ENCODE data around the gene SRBD1.
A peak's percentile ranks its signal among the peaks of the same experiment; 100 is the strongest.

The SRBD1 gene

GRCh38 chr2:45596761-45597160 lies 14.3 kb downstream of the SRBD1 start:
- DNase-seq (ENCODE audit: low spot score): no peak

GRCh38 chr2:45595721-45596435 lies 15.2 kb downstream of the SRBD1 start:
- peak; percentile 34 for DNase-seq (ENCODE audit: low spot score)

DNA sequence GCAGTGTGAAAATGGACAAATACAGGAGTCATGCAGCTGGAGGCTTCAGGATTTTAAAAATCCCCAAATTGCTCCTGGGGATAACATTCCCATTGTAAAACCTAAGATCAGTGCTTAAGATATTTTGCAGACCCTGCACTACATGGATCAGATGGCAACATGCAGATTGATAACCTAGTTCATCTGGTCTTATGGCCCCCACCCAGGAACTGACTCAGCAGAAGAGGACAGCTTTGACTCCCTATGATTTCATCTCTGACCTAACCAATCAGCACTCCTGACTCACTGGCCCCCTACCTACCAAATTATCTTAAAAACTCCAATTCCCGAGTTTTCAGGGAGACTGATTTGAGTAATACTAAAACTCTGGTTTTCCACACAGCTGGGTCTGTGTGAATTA lies 20.0 kb downstream of the SRBD1 start:
- no peak for DNase-seq (ENCODE audit: low spot score)

GRCh38 chr2:45588158-45588829 lies 22.8 kb downstream of the SRBD1 start:
- no peak for DNase-seq (ENCODE audit: low spot score)

- DNase-seq (ENCODE audit: low spot score): no peak
Measured at GRCh38 chr2:45586600-45586999, 24.5 kb downstream of the SRBD1 start.

- peak; percentile 50 for DNase-seq (ENCODE audit: low spot score)
Measured at GRCh38 chr2:45585267-45585861, 25.7 kb downstream of the SRBD1 start.

- DNase-seq (ENCODE audit: low spot score): no peak
Measured at GRCh38 chr2:45583977-45584376, 27.1 kb downstream of the SRBD1 start.

DNA sequence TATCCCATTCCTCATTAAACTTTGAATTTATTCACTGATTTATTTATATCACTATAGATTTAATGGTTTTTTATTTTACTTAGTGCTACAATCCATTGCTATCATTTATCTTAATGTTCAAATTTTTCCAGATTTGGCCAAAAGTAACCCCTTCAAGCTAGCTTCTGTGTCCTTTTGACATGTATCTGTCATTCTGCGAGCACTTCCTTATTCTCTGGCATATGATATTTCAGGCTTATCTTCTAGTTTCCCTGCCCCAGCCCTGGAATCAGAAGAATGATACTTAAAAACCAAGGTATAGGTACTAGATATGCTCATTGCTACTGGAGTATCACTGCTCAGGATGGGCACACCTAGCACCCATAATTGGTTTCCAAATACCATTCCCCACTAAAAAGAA lies 28.5 kb downstream of the SRBD1 start:
- DNase-seq (ENCODE audit: low spot score): no peak

- DNase-seq (ENCODE audit: low spot score): peak; percentile 22
Measured at GRCh38 chr2:45578056-45578843, 32.8 kb downstream of the SRBD1 start.

DNA sequence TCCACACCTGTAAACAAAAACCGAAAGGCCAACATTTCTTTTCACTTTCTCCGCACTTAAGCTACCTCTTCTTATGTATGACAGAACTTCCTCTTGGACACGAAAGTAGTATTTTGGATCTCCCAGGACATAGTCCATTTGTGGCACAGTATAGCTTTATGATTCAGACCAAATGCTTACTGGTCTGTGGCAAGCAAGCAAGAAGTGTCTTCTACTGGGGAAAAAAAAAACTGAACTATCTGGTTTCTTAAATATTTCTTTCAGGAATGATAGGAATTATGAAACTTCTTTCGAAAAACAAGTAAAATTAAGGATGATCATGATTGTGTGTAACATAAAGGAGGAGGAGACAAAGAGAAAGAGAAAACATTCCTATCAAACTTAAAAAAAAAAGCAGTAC lies 33.6 kb downstream of the SRBD1 start:
- no peak for DNase-seq (ENCODE audit: low spot score)

- DNase-seq (ENCODE audit: low spot score): no peak
Measured at GRCh38 chr2:45575881-45576280, 35.2 kb downstream of the SRBD1 start.

- no peak for DNase-seq (ENCODE audit: low spot score)
Measured at GRCh38 chr2:45572979-45573378, 38.1 kb downstream of the SRBD1 start.

DNA sequence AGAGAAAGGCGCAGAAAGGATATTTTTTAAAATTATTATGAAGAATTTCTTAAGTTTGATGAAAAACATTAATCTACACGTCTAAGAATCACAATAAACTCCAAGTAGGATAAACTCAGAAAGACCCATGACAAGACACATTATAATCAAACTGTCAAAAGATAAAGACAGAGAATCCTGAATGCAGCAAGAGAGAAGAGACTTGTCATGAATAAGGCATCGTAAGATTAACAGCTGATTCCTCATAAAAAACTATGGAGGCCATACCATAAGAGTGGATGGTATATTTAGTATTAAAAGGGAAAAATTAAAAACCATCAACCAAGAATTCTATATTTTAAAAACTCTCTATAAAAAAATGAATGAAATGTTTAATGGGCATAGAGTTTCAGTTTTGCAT lies 39.1 kb downstream of the SRBD1 start:
- DNase-seq (ENCODE audit: low spot score): no peak

DNA sequence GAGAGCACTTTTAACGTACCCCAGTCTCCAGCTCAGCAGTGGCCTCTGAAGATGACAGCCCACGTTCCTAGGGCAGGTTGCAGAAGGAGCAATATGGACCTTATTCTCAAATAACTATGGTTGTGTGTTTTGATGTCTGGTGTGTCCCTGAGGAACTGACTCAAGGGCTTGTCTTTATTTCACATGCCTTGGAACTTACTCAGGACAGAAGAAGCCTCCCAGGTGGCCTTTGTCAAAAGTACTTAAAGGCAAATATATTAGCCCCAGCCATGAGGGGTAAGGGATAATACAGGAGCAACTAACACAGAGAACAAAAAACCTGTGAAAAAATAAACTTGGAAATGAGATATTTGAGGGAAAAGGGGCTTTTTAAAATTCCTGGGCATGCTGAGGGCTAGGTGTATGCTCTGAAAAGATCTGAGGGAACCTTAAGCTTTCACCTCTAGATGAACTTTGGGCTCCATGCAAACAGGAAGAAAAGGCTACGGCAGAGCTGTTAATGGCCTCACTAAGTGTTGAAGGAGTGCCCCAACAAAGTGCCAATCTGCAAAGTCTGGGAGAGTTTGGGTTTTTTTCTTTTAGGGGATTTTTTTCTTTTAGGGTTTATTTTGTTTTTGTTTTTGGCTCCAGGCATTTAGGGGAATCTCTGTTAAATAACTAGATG lies 40.3 kb downstream of the SRBD1 start:
- no peak for DNase-seq (ENCODE audit: low spot score)

DNA sequence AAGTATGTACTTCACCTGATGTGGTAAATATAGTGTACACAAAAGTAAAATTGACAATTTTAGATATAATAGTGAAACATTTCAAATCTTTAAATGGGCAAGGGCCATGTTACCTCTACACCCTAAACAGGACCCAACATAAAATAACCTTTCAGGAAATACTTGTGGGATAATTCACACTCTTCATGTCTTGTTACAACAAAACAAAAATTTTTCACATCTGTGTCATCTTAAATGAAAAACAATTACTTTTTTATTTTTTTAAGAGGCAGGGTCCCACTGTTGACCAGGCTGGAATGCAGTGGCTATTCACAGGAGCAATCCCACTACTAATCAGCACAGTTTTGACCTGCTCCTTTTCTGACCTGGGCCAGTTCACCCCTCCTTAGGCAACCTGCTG lies 42.1 kb downstream of the SRBD1 start:
- no peak for DNase-seq (ENCODE audit: low spot score)

DNA sequence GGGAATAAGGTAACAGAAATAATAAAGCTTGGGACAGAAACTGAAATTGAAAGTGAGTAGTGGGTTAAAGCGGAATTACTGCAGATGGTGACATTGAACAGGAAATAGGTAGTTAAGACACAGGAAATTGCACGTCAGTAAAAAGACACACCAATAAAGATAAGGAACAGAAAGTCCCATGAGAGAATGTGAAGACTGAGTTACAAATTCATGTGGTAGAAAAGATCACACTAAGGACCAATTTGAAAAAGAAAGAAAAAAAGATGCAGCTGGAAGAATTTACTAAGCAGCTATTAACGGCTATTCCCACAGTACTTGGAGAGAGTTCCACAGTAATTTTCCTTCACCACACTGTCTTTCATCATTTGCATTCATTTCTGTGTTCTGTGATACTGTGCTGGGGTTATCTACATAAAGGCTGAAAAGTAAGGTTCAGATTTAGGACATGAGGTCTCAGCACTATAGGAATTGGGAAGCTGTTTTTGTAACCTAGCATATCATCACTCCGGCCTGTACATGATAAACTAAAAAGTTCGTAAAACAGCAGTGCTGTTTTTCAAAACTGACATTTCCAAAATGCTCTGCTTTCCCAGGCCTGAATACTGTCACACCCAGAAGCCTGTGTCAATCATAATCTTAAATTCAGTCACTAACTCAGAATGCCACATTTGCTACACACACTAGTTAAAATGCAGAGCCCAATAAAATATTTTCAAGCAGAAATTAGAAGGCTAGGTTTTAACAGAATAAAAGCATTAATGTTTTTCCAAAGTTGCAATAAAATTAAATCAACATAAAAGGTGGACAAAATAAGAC lies 42.9 kb downstream of the SRBD1 start:
- peak; percentile 72 for DNase-seq (ENCODE audit: low spot score)

DNA sequence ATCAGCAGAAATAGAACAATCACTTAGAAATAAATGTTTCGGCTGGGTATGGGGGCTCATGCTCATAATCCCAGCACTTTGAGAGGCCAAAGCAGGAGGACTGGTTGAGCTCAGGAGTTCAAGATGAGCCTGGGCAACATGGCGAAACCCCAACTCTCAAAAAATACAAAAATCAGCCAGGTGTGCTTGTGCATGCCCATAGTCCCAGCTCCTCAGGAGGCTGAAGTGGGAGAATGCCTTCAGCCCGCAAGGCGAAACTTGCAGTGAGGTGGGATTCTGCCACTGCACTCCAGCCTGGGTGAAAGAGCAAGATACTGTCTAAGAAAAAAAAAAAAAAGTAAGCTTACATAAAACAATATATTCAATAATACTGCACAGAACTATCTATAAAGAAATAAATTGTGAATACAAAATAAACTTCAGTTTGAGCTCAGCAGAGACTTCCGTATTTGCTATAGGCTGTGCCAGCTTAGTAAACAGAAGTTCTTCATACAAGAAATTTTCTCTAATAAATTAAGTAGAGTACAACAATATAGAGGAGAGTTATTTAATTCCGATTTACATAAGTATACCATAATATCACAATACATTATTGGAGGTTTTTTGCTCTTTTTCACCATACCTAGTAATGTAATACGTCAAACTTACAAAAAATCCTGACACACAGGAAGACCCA lies 43.6 kb downstream of the SRBD1 start:
- no peak for DNase-seq (ENCODE audit: low spot score)

GRCh38 chr2:45559436-45559835 lies 51.6 kb downstream of the SRBD1 start:
- DNase-seq (ENCODE audit: low spot score): no peak

- no peak for DNase-seq (ENCODE audit: low spot score)
Measured at GRCh38 chr2:45554742-45555140, 56.3 kb downstream of the SRBD1 start.

- DNase-seq (ENCODE audit: low spot score): no peak
Measured at GRCh38 chr2:45554073-45554741, 56.9 kb downstream of the SRBD1 start.

Data from pons (tissue), 1 donor.